Nephron (organoid): ENCODE measurements around the gene RBFOX1.
A peak's percentile ranks its signal among the peaks of the same experiment; 100 is the strongest.

Source experiments
- H3K27ac Mint-ChIP-seq, 3 experiments: 2 replicates each; pipeline ENCODE4 v1.8.0; 2020; ENCODE audit warnings: mixed read lengths in 3 of 3, mild to moderate bottlenecking in 2 of 3, moderate library complexity in 1 of 3
- H3K27me3 Mint-ChIP-seq: 2 replicates; pipeline ENCODE4 v1.8.0; 2021; ENCODE audit warnings: low read depth, mild to moderate bottlenecking, moderate library complexity, mixed read lengths
- H3K36me3 Mint-ChIP-seq: 2 replicates; pipeline ENCODE4 v1.8.0; 2020; ENCODE audit warnings: low read depth, mixed read lengths
- H3K4me1 Mint-ChIP-seq: 2 replicates; pipeline ENCODE4 v1.8.0; 2020; ENCODE audit warnings: mixed read lengths
- H3K4me3 Mint-ChIP-seq, 3 experiments: 2 replicates each; pipeline ENCODE4 v1.8.0; 2020; ENCODE audit warnings: mild to moderate bottlenecking in 3 of 3, mixed read lengths in 3 of 3, moderate library complexity in 2 of 3
- H3K9me3 Mint-ChIP-seq: 2 replicates; pipeline ENCODE4 v1.8.0; 2020; ENCODE audit warnings: mixed read lengths
- TF ChIP-seq, protein P1 (sequence below), 3 experiments: fragments of 200-600 bp; sonication (generic); IDR thresholded peaks; one replicate each; pipeline ENCODE4 v1.5.0; 2021; ENCODE audit warnings: antibody characterized with exemption in 3 of 3; ENCODE audit not compliant: unreplicated experiment in 3 of 3

Gene RBFOX1

DNA sequence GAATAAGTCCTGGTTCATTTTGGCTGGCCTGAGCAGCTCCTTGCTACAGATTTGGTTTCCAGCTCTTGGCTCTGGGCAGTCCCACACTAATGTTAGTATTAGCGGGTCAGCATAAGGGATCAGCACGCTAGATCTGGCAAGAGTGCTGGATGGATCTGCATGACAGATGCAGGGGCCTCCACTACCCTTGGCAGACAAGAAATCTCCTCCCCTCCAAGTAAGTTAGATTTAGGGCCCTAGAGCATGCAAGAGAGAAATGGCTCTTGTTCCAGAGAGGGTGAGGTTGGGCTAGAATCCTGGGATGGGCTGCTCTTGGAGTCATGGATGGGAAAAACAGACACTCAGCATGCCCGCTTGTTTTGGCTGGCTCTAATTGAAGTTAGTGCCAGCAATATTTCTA, 414.3 kb downstream of the RBFOX1 start:
- Mint-ChIP-seq H3K4me1 (peaks cover 23% of the 10 kb centered on the region), H3K9me3 (no peaks in the 10 kb centered on the region), H3K4me3 (no peak overlapping the region), H3K27me3 (no peaks in the 10 kb centered on the region), H3K36me3 (no peaks in the 10 kb centered on the region), H3K27ac (peak overlapping the region in 1 of 3 experiments; percentile 42)
- TF ChIP-seq, protein P1, sequence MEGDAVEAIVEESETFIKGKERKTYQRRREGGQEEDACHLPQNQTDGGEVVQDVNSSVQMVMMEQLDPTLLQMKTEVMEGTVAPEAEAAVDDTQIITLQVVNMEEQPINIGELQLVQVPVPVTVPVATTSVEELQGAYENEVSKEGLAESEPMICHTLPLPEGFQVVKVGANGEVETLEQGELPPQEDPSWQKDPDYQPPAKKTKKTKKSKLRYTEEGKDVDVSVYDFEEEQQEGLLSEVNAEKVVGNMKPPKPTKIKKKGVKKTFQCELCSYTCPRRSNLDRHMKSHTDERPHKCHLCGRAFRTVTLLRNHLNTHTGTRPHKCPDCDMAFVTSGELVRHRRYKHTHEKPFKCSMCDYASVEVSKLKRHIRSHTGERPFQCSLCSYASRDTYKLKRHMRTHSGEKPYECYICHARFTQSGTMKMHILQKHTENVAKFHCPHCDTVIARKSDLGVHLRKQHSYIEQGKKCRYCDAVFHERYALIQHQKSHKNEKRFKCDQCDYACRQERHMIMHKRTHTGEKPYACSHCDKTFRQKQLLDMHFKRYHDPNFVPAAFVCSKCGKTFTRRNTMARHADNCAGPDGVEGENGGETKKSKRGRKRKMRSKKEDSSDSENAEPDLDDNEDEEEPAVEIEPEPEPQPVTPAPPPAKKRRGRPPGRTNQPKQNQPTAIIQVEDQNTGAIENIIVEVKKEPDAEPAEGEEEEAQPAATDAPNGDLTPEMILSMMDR (IDR thresholded peaks at IDR 0.05; ENCODE audit: unreplicated experiment in 3 of 3) = no peak

DNA sequence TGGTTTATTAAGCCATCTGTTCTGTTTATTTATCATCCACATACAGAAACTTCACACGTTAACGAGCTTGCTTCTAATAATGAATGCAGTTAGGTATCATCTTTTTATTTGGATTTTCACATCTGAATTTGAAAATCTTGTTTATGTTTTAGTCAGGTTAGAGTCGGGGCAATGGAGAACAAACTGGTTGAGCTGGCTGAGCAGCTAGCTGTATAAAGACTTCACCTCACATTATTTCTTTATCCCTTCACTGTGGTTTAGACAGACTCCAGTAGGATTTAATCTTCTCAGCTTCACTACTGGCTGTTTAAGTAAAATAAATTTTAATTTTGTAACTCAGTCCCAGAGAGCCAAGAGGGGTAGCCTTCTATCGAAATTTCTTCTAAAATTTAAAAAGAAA, 415.9 kb downstream of the RBFOX1 start:
- TF ChIP-seq, protein P1 (IDR thresholded peaks at IDR 0.05; ENCODE audit: unreplicated experiment in 3 of 3) = no peak
- Mint-ChIP-seq H3K4me3 (no peak overlapping the region), H3K9me3 (no peaks in the 10 kb centered on the region), H3K27ac (no peak overlapping the region), H3K36me3 (no peaks in the 10 kb centered on the region), H3K4me1 (peaks cover 23% of the 10 kb centered on the region), H3K27me3 (no peaks in the 10 kb centered on the region)

DNA sequence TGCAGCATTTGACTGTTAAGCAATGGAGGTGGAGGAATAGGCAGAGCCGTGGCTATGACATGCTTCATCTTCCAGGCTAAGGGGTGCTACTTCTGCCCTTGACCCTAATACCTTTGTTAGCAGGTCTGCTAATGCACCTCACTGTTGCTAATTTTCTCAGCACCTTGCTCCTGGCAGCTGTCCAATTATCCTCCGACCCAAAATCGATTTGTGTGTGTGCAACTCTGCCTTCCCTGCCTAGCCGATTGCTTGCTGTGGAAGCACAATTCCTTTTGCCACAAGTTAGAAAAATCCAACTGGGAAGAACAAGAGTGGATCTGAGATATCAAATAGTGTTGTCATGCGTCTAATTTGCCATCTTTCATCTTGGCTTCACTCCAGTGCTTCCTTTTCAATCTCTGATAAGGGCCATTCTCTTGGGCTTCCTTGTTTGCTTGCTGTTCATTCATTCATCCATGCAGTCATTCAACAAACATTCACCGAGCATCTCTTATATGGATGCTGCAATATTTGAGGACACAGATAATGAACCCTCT, 422.8 kb downstream of the RBFOX1 start:
- Mint-ChIP-seq H3K4me3 (no peak overlapping the region), H3K9me3 (no peaks in the 10 kb centered on the region), H3K4me1 (no peaks in the 10 kb centered on the region), H3K36me3 (no peaks in the 10 kb centered on the region), H3K27ac (no peak overlapping the region), H3K27me3 (no peaks in the 10 kb centered on the region)
- TF ChIP-seq, protein P1 (IDR thresholded peaks at IDR 0.05; ENCODE audit: unreplicated experiment in 3 of 3) = no peak
